Body of pancreas (tissue), 4 donors: ENCODE results near the gene LYRM4. TPM values are rescaled to one million over a fixed set of nuclear protein-coding genes. Genes with fewer than 3 reads are reported as not detected.

Experiments
- ATAC-seq: fragments of 150-250 bp; one replicate; pipeline ENCODE4 v1.9.1; 2016
- DNase-seq, 4 donors: peaks; one replicate each; pipeline ENCODE4 v3.0.0-alpha.2; 2019
- H3K27ac ChIP-seq, 4 donors: fragments of 200-600 bp; sonication (generic); 1 replicate in 3 of 4; 2 replicates in 1 of 4; pipeline versions ENCODE4 v1.5.1 to v1.6.1; 2016 to 2019; ENCODE audit warnings: mild to moderate bottlenecking in 1 of 4, mixed read lengths in 1 of 4, moderate library complexity in 1 of 4
- H3K27me3 ChIP-seq, 2 donors: fragments of 200-600 bp; sonication (generic); one replicate each; pipeline ENCODE4 v1.6.0; 2016; ENCODE audit warnings: mild to moderate bottlenecking in 1 of 2
- H3K36me3 ChIP-seq, 2 donors: fragments of 200-600 bp; sonication (generic); replicated peaks in 1 of 2; 2 replicates each; pipeline ENCODE4 v1.5.1; 2016; ENCODE audit warnings: low read depth in 2 of 2; ENCODE audit not compliant: insufficient read depth in 1 of 2
- H3K4me1 ChIP-seq: fragments of 200-600 bp; sonication (generic); one replicate; pipeline ENCODE4 v1.6.0; 2016
- H3K4me3 ChIP-seq, 2 donors: fragments of 200-600 bp; sonication (generic); 1 replicate in 1 of 2; 2 replicates in 1 of 2; pipeline ENCODE4 v1.5.1; 2016 to 2019
- H3K9me3 ChIP-seq, 3 donors: fragments of 200-600 bp; sonication (generic); 1 replicate in 2 of 3; 2 replicates in 1 of 3; pipeline ENCODE4 v1.5.1; 2016
- POLR2A ChIP-seq, 3 donors: fragments of 450-650 bp; IDR thresholded peaks; one replicate each; pipeline ENCODE4 v1.6.1; 2016; ENCODE audit warnings: antibody characterized with exemption in 3 of 3, mild to moderate bottlenecking in 2 of 3
- WGBS, 2 donors: methylation state at CpG; one replicate each; pipeline ENCODE4 v1.1.5; 2017; 5-methylcytosine and 5-hydroxymethylcytosine counted together
- intact Hi-C: fragments of 100-400 bp; cut with DNase I; formaldehyde crosslinking; loops from one replicate; pipeline ENCODE4 v1.15.1; 2023
- total RNA-seq, 2 donors: library from RNA; depleted of rRNA; stranded (reverse); fragments of >200 nt; gene quantifications; one replicate each; pipeline ENCODE4 v1.1.0, GENCODE V29; 2016
- TF ChIP-seq, protein P1 (sequence below), 7 experiments: fragments of 450-650 bp in 4 of 7; fragments of 200-600 bp in 3 of 7; sonication (generic) in 3 of 7; IDR thresholded peaks; one replicate each; pipeline ENCODE4 v1.5.1; 2016 to 2019; ENCODE audit warnings: antibody characterized with exemption in 7 of 7

Gene LYRM4
- total RNA-seq, 2 donors from 2014 or later, result 15.3 to 18.5 TPM

DNA sequence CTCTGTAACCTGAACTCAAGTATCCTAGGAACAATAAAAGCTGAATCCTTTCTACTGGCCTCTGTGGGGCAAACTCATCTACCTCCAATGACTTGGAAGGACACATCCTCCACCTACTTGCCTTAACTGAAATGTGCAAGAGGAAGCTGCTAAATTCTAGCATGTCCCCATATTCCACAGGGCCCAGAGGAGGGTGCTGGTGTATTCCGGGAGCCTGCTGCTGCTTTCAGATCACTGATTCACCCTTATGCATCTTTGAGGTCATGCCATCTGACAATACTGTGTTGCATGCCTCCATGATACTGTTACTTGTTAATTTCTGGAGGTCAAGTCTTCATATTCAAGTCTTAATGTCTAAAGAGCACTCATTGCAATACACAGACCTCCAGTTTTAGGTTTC, 40.3 kb downstream of the LYRM4 start:
- intact Hi-C loops, result no loop called here
- Histone ChIP-seq H3K36me3 (no peaks in the 10 kb centered on the region), H3K27me3 (no peaks in the 10 kb centered on the region), H3K9me3 (no peaks in the 10 kb centered on the region), H3K4me3 (no peak overlapping the region), H3K4me1 (no peaks in the 10 kb centered on the region), H3K27ac (no peak overlapping the region)
- TF ChIP-seq POLR2A (IDR thresholded peaks at IDR 0.05), result no peak
- TF ChIP-seq, protein P1, sequence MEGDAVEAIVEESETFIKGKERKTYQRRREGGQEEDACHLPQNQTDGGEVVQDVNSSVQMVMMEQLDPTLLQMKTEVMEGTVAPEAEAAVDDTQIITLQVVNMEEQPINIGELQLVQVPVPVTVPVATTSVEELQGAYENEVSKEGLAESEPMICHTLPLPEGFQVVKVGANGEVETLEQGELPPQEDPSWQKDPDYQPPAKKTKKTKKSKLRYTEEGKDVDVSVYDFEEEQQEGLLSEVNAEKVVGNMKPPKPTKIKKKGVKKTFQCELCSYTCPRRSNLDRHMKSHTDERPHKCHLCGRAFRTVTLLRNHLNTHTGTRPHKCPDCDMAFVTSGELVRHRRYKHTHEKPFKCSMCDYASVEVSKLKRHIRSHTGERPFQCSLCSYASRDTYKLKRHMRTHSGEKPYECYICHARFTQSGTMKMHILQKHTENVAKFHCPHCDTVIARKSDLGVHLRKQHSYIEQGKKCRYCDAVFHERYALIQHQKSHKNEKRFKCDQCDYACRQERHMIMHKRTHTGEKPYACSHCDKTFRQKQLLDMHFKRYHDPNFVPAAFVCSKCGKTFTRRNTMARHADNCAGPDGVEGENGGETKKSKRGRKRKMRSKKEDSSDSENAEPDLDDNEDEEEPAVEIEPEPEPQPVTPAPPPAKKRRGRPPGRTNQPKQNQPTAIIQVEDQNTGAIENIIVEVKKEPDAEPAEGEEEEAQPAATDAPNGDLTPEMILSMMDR (IDR thresholded peaks at IDR 0.05), result no peak
- no peak for DNase-seq
- ATAC-seq, result no peak
- 92 to 93% methylated on average over 1 of the region's 1 CpG for WGBS, 2 donors

DNA sequence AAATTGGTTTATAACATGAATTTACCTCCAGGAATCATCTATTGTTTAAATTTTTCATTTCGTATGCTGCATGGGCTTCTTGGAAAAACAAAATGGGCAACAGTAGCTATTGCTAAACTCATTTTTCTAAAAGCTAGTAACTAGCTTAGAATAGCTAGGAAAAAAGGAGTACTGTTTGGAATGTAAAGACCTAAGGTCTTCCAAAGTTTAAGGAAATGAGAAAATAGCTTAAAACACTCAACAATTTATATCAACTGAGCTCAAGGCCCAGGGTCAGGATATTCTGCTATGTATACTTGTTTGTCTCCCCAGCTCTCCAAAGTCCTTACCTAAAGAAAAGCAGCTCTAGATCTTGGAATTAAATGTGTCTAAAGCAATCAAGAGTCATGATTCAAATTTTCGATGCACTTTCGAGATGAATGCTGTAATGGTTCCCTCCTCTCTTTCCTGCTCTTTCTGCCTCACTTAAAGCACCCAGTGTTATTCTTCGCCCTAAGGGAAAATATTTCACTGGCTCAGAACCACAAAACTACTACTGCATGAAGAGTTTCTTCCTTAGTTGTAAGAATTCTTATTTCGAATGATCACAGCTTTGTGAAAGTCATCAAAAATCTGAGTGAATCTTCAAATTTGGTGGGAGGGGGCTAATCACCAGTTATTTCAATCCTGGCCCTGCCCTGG, 41.6 kb downstream of the LYRM4 start:
- Histone ChIP-seq H3K4me1 (no peaks in the 10 kb centered on the region), H3K27me3 (no peaks in the 10 kb centered on the region), H3K4me3 (no peak overlapping the region), H3K36me3 (no peaks in the 10 kb centered on the region), H3K9me3 (no peaks in the 10 kb centered on the region), H3K27ac (no peak overlapping the region)
- TF ChIP-seq, protein P1 (IDR thresholded peaks at IDR 0.05), result no peak
- TF ChIP-seq POLR2A (IDR thresholded peaks at IDR 0.05), result no peak
- WGBS, 2 donors, result 90 to 91% methylated on average over 5 of the region's 5 CpGs
- ATAC-seq, result no peak
- no peak for DNase-seq
- intact Hi-C loops, result no loop called here

GRCh38 chr6:5217356-5217755, 43.4 kb downstream of the LYRM4 start:
- no peak overlapping the region for H3K27ac ChIP-seq
- no peaks in the 10 kb centered on the region for H3K9me3 ChIP-seq
- no peaks in the 10 kb centered on the region for H3K4me1 ChIP-seq
- intact Hi-C loops, result no loop called here
- DNase-seq (no peak), ATAC-seq (no peak)
- no peaks in the 10 kb centered on the region for H3K27me3 ChIP-seq
- TF ChIP-seq POLR2A (IDR thresholded peaks at IDR 0.05), result no peak
- TF ChIP-seq, protein P1 (IDR thresholded peaks at IDR 0.05), result no peak
- no peak overlapping the region for H3K4me3 ChIP-seq
- 79 to 92% methylated on average over 2 of the region's 2 CpGs for WGBS, 2 donors
- H3K36me3 ChIP-seq, result peaks cover 0 to 3% of the 10 kb centered on the region in 2 donors

DNA sequence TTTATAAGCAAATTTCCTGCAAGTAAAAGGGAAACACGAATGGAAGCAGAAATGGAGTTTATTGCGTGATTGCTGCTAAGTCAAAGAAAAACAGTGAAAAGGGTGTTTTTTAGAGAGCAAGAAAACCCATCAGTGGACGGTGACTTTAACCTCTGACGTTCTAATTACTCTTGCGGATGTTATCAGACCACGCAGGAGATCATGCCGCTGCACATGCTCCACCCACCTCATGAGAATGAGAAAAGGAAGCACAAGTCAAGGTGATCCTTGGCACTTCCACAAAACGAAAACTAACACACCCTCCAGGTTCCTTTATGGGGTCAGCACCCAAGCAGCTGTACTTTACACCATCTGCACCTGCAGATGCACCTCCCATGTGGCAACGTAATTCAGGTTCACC, 45.0 kb downstream of the LYRM4 start:
- intact Hi-C loops, result no loop called here
- Histone ChIP-seq H3K4me1 (no peaks in the 10 kb centered on the region), H3K36me3 (peaks cover 0 to 3% of the 10 kb centered on the region in 2 donors), H3K4me3 (no peak overlapping the region), H3K27me3 (no peaks in the 10 kb centered on the region), H3K27ac (no peak overlapping the region), H3K9me3 (no peaks in the 10 kb centered on the region)
- 80 to 81% methylated on average over 9 of the region's 9 CpGs for WGBS, 2 donors
- TF ChIP-seq, protein P1 (IDR thresholded peaks at IDR 0.05), result no peak
- no peak for TF ChIP-seq POLR2A (IDR thresholded peaks at IDR 0.05)
- DNase-seq, result no peak
- ATAC-seq, result no peak

DNA sequence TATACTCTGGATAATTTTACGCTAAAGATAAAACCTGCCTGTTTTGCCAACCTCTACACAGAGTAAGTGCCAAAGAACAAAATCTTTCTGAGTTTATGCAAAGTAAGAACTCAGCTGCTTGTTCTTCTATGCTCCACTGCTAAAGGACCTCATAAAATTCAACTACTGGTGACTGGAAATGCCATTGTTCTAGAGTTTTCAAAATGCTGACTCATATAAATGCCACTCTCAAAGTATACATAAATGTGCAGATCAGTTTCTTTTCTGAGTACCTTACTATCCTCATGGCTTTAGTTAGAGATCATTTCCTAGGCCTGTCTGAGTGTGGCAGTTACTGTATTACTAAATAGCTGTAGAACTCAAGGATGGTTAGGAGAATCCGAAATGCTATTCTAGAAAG, 45.6 kb downstream of the LYRM4 start:
- 87 to 90% methylated on average over 2 of the region's 2 CpGs for WGBS, 2 donors
- no peak overlapping the region for H3K4me3 ChIP-seq
- H3K4me1 ChIP-seq, result no peaks in the 10 kb centered on the region
- no peak overlapping the region for H3K27ac ChIP-seq
- TF ChIP-seq POLR2A (IDR thresholded peaks at IDR 0.05), result no peak
- TF ChIP-seq, protein P1 (IDR thresholded peaks at IDR 0.05), result no peak
- H3K27me3 ChIP-seq, result no peaks in the 10 kb centered on the region
- intact Hi-C loops, result no loop called here
- no peaks in the 10 kb centered on the region for H3K9me3 ChIP-seq
- DNase-seq (no peak), ATAC-seq (no peak)
- peaks cover 0 to 3% of the 10 kb centered on the region in 2 donors for H3K36me3 ChIP-seq
